Fibroblast of mammary gland (primary cell): Measurements from ENCODE around the gene LY86.

ENCODE experiments used
- DNase-seq: peaks from one replicate; pipeline ENCODE4 v3.0.0-alpha.2; 2010; ENCODE audit warnings: low read depth
- H3K4me3 ChIP-seq: 2 replicates; pipeline ENCODE4 v1.5.1; 2011; ENCODE audit warnings: low read depth, mild to moderate bottlenecking, low read length, moderate library complexity; ENCODE audit not compliant: control insufficient read depth
- TF ChIP-seq, protein P1 (sequence below): conservative IDR thresholded peaks from 2 replicates; pipeline ENCODE4 v1.5.1; 2011; ENCODE audit warnings: low read depth, low read length, inconsistent platforms; ENCODE audit not compliant: control insufficient read depth, insufficient read depth

Gene LY86

DNA sequence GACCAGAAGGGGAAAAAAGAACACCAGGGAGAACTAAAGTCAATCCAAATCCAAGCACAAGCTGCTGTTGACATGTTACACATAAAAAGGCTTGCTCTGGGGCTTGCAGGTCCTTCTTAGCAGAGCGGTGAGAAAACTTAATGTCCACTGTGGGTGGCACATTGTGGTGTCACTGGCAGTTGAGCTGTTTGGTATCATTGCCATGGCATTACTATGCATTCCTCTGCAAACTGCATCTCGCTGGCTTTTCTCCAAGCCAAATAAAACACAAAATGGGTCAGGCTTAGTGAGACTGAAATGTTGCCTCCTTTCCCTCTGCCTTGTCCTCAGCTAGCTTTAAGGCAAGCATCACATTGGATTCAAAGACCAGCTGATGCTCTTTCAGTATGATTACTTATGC lies 40.9 kb downstream of the LY86 start:
- no peak overlapping the region for H3K4me3 ChIP-seq
- no peak for DNase-seq
- TF ChIP-seq, protein P1, sequence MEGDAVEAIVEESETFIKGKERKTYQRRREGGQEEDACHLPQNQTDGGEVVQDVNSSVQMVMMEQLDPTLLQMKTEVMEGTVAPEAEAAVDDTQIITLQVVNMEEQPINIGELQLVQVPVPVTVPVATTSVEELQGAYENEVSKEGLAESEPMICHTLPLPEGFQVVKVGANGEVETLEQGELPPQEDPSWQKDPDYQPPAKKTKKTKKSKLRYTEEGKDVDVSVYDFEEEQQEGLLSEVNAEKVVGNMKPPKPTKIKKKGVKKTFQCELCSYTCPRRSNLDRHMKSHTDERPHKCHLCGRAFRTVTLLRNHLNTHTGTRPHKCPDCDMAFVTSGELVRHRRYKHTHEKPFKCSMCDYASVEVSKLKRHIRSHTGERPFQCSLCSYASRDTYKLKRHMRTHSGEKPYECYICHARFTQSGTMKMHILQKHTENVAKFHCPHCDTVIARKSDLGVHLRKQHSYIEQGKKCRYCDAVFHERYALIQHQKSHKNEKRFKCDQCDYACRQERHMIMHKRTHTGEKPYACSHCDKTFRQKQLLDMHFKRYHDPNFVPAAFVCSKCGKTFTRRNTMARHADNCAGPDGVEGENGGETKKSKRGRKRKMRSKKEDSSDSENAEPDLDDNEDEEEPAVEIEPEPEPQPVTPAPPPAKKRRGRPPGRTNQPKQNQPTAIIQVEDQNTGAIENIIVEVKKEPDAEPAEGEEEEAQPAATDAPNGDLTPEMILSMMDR: no peak

DNA sequence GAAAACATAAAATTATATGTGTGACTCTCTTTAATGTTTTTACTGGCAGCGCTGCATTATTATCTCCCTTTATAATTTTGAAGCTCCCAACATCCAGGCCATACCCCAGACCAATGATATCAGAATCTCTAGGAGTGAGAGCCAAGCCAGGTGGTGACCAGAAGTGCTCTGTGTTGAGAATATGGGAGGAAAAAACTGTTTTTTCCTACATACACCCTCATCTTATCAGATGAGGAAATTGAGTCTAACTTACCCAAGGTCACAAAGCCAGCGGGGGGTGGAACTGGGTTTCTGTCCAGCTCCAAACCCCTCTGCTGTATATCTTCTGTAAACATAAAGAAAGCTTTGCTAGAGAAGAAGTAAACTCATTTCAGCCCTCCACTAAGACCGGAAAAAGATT lies 42.5 kb downstream of the LY86 start:
- TF ChIP-seq, protein P1: no peak

GRCh38 chr6:6631534-6632276 lies 43.2 kb downstream of the LY86 start:
- TF ChIP-seq, protein P1: no peak
- no peak overlapping the region for H3K4me3 ChIP-seq
- no peak for DNase-seq

More for the DNA sequence above, 42.5 kb downstream of the LY86 start:
- no peak for DNase-seq
- no peak overlapping the region for H3K4me3 ChIP-seq

GRCh38 chr6:6633898-6634734 lies 45.6 kb downstream of the LY86 start:
- TF ChIP-seq, protein P1: no peak
- no peak overlapping the region for H3K4me3 ChIP-seq
- DNase-seq: no peak

DNA sequence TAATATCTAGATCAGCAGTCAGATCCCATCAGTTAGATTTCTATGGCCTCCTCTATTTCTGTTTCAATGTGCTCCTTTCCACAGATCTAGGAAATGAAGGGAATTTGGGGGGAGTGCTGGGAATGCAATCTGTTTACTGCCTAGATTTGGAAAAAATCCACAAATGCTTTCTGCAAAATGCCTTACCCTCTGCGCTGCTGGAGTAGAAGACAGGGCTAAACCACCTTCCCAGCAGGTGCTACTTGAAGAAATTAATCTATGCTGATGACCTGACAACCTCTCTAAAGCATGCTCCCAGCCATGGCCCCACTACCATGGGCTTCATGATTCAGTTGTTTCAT lies 46.2 kb downstream of the LY86 start:
- no peak overlapping the region for H3K4me3 ChIP-seq
- TF ChIP-seq, protein P1: no peak
- DNase-seq: no peak

- no peak overlapping the region for H3K4me3 ChIP-seq
- no peak for DNase-seq
- TF ChIP-seq, protein P1: no peak
Observed at GRCh38 chr6:6635291-6635690, 46.8 kb downstream of the LY86 start.

- TF ChIP-seq, protein P1: no peak
- no peak overlapping the region for H3K4me3 ChIP-seq
- no peak for DNase-seq
Observed at GRCh38 chr6:6635869-6636268, 47.3 kb downstream of the LY86 start.
